CD4-positive, alpha-beta T cell treated with Interleukin-12 subunit alpha and Interleukin-12 subunit beta, for 1 hour (primary cell): ENCODE results near the gene MBD2.
"Not testable (repeated sequence)": the region's sequence is repeated elsewhere in the genome, so short reads cannot be mapped to it uniquely, and the experiment has no call there.

Experiments
- DNase-seq: peaks from one replicate; pipeline ENCODE4 v3.0.0-alpha.2; 2020

MBD2 gene, protein sequence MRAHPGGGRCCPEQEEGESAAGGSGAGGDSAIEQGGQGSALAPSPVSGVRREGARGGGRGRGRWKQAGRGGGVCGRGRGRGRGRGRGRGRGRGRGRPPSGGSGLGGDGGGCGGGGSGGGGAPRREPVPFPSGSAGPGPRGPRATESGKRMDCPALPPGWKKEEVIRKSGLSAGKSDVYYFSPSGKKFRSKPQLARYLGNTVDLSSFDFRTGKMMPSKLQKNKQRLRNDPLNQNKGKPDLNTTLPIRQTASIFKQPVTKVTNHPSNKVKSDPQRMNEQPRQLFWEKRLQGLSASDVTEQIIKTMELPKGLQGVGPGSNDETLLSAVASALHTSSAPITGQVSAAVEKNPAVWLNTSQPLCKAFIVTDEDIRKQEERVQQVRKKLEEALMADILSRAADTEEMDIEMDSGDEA

GRCh38 chr18:54224379-54225014 lies at the start of gene MBD2:
Gene MBD2 (minus strand): TSS chr18:54224669. CDS start chr18:54224559, 110 bp downstream.
- peak; percentile 96 for DNase-seq

DNA sequence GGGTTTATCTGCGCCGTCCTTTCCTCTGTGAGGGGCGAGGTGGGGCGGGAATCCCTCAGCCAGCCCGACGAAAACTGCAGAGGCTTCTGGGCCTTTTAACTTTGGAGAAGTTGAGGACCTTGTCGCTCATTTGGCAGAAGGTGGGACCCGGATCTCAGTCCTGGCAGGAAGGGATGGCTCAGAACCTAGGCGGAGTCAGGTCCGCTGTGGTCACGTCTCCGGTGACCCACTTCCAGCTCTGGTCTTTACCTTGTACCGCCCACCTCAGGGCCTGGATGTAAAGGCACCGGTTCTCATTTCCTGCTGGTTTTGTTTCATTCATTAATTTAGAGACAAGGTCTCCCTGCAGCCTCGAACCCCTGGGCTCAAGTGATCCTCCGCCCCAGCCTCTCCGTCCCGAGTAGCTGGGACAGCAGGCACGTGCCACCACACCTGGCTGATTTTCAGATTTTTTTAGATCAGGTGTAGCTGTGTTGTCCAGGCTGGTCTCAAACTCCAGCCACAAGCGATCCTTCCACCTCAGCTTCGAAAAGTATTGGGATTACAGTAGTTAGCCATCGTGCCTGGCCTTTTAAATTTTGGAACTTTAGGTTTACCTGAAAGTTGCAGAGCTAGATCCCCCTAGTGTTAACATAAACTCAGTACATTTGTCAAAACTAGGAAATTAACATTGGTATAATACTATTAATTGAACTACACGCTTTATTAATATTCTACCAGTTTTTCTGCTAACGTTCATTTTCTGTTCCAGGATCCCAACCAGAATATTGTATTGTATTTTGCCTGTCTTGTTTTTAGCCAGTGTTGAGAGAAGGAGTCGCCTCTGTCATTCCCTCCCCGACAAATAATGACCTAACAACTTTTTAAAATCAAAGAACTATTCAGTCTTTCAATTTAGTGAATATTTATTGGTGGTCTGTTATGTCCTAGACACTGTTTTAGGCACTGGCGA lies 45.7 kb upstream of the MBD2 start:
- peak; percentile 65 for DNase-seq

DNA sequence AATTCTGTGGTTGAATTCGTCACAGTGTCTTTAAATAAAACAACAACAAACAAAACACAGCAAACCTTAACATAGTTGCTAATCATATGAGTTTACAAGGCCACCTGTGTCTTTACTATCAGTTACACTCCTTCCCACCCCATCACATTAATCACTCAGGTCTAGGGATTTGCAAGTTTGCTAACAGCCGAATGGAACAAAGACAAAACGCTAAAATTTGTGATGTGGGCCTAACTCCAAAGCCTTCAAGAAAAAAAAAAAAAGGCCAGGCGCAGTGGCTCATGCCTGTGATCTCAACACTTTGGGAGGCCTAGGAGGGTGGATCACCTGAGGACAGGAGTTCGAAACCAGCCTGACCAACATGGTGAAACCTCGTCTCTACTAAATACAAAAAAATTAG lies 44.3 kb upstream of the MBD2 start:
- peak; percentile 17 for DNase-seq

GRCh38 chr18:54267701-54268100 lies 43.2 kb upstream of the MBD2 start:
- no peak for DNase-seq

DNA sequence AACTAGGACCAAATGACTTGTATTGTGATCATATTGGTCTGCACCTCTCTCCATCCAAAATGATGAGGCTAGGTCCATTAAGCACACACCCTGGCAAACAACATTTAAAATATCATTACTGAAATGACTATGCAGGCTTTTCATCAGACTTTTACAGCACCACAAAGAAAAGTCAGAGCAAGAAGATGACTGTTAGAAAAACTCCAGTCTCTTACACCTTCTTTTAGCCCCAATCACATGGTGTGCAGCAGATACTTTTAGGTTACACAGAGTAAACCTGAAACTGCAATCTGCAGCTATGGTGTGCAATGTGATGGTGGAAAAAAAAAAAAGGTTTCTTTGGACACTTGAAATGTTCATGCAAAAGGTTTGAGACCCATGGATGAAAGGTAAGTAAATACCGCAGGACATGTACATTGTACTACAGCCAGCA lies 39.5 kb upstream of the MBD2 start:
- DNase-seq: no peak

- no peak for DNase-seq
Observed at GRCh38 chr18:54261894-54262293, 37.4 kb upstream of the MBD2 start.

- no peak for DNase-seq
Observed at GRCh38 chr18:54260396-54261072, 36.1 kb upstream of the MBD2 start.

DNA sequence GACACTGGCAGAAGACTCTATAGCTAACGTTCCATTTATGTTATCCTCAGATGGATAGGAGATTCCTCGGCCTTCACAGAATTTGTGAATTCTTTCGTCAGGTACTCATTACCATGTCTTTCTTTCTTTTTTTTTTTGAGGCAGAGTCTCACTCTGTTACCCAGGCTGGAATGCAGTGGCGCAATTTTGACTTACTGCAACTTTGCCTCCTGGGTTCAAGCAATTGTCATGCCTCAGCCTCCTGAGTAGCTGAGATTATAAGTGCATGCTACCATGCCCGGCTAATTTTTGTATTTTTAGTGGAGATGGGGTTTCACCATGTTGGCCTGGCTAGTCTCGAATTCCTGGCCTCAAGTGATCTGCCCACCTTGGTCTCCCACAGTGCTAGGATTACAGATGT lies 33.3 kb upstream of the MBD2 start:
- not testable (repeated sequence) for DNase-seq

GRCh38 chr18:54257015-54257414 lies 32.5 kb upstream of the MBD2 start:
- no peak for DNase-seq

GRCh38 chr18:54255141-54255540 lies 30.7 kb upstream of the MBD2 start:
- no peak for DNase-seq

DNA sequence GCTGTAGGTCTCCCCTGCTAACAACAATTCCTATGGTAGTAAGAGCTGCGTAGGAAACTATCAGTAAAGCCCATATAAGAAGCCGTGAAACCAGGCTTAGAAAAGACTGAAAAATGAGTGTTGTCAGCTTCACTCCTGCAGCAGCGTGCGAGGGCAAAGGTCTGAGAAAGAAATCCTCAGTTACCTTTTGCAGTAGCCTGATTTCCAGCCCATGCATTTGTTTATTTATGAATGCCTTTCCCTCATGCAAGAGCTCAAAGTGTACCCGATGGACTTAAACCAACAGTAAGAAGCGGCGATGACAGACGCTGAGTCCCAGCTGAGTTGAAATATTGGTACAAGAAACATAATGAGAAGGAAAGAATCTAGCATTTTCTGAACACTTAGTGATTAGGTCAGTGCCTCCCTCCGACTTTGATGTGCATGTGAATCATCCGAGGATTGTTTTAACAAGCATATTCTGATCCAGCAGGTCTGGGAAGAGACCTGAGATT lies 29.8 kb upstream of the MBD2 start:
- no peak for DNase-seq

DNA sequence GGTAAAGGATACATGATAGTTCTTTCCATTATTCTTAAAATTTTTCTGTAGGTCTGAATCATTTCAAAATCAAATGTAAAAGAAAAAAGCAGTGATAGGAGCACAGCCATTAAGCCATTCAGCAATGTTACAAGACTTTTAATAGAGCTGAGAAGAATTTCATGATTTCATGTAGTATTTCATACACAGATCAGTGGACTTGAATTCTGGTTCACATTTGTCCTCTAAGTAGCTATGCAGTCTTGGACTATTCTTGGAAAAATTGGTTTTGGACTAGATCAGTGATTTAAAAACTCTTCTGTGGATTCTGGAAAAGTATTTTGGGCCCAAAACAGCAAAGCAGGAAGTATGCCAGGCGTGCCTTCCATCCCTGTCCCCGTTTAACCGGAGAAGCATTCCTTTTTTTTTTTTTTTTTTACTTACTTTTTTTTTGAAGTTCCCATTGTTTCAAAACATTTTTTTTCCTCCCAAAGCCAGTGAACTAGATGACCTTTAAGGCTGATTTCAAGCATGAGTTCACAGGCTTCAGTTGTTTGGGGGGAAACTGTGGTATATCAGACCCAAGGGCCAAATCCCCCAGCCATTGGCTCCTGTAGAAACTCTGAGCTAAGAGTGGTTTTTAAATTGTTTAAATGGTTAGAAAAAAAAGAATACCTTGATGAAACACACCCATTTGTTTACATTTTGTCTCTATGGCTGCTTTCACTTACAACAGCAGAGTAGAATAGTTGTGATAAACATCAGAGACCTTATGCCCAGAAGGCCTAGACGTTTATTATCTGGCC lies 27.3 kb upstream of the MBD2 start:
- no peak for DNase-seq

GRCh38 chr18:54250846-54251261 lies 26.4 kb upstream of the MBD2 start:
- DNase-seq: no peak

GRCh38 chr18:54247511-54248175 lies 23.2 kb upstream of the MBD2 start:
- DNase-seq: no peak

DNA sequence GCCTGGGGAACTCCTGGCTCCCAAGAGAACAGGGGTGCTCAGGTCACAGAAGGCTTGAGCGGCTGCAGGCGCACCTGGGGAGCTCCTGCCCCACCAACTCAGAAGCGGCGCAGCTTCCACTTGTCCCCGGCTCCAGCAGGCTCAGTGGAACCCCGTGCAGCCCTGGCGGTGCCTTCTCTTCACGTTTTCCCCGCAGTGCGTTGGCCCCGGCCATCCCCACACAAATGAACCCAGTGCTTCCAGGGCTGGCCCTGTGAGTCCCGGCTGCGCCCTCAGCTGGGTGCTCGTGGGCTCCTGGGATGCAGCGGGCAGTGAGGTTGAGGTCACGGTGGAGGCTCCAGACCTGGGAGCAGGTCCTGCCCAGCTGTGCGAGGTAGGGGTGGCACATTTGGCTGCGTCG lies 17.9 kb upstream of the MBD2 start:
- DNase-seq: no peak

DNA sequence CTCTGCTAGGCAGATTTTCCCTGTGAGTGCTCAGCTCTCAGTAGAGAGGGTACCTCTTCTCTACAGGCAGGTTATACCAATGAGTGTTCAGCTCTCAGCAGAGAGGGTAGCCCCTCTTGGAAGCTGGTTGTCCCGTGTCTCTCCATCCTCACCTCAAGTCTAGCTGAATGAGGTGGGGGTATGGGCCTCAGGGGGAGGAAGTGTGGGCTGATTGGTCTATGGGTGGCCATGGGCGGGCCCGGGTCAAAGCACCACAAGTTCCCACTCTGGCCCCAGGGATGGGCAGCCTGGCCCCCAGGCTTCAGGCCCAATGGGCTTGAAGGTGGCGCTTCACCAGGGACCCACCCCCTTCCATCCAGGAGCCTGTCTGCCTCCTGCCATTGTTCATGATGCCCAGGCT lies 17.0 kb upstream of the MBD2 start:
- no peak for DNase-seq

DNA sequence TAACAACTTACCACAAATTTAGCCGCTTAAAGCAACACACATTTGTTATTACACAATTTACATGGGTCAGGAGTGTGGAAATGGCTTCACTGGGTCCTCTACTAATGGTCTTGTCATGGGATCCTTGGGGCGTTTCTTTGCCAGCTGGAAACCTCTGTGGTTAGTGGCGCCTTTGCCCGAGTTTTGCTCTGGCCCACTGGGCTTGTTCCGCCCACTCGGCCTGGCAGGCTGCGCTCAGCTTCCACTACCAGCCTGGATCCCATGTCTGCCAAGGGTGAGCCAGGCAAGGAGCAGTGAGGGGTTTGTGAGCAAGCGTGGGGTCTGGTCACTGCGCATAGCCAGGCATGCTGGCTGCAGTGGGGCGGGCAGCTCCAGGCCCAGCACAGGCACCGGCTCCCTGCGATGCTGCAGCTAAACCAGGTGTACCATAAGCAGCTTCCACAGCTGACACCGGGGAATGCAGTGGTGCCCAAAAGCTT lies 16.2 kb upstream of the MBD2 start:
- no peak for DNase-seq

- DNase-seq: no peak
Observed at GRCh38 chr18:54239601-54240000, 15.1 kb upstream of the MBD2 start.

DNA sequence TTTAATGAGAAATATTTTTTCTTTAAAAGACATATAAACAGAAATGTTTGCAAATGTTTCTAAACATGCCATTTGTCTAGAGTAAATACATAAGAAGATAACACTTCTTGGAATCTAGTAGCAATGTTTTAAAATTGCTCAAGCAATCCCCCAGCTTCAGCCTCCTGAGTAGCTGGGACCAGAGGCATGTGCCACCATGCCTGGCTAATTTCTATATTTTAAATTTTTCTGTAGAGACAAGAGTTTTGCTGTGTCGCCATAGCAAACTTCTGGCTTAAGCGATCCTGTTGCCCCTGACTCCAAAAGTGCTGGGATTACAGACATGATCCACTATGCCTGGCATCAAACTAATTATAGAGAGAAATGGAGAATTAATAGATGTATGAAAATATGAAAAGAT lies 14.6 kb upstream of the MBD2 start:
- no peak for DNase-seq

DNA sequence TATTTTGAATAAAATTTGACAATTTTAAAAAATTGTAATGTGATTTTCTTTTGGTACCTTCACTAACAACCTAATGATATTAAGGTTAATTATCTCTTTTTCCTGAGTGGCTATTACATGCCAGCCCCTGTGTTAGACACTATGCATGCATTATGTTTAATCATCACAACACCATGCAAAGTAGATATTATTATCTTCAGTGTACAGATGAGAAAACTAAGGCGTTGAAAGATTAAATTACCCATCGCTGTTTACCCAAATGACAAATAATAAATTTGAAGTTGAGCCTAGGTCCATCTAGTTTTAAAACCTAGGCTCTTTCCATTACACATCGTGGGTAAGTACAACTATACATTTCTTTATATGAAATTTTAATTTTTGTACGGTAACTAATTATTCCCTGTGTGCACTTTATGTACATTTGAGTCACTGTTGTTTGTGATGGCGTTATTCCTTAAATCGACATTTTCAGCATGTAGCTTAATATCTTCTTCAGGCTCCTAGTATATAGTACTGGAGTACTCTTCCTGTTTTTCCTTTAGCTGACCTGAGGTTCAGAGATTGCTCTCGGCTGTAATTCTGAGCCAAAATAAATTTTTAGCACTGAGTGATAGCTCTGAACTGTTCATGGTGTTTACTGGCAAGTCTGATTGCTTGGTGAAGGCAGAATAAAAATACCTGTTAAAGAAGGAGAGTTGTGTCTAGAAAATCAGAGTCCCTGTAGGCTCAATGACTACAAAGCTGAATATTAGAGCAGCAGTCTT lies 13.9 kb upstream of the MBD2 start:
- no peak for DNase-seq
